Measurements from ENCODE around the gene TPX2.

Gene TPX2

DNA sequence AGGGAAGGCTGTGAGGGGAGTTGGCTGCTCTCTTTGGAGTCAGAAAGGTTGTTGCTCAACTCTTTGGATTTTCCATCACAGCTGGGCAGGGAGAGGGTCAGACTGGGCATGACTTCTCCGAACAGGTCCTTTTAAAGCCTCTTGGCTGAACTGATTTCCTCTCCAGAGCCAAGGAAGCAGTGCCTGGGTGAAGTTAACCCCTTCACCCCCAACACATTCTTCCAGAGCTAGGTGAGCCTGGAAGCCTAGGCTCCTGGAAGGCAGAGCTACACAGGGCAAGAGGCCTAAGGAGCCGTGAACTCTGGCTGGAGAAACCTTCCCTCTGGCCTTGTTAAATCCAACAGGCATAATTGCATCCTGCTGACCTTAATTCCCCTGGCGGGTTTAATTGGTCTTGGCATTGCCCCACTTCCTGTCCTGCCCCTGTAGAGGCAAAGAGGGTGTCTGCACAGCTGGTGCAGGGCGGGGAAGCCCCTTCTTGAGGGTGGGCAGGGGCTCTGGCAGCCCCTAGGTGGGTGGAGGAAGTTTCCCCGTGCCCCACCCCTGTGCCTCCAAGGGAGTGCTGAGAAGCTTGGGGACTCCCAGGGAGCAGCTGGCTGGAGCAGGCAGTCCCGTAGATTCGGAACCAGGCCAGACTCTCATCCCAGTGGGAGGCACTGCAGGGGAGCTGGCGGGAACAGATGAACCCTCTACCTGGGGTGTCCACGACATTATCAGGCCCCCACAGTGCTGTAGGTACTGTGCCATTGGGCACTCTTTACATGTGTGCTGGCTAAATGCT lies 76.5 kb downstream of the TPX2 start:
- TF ChIP-seq, protein P1, sequence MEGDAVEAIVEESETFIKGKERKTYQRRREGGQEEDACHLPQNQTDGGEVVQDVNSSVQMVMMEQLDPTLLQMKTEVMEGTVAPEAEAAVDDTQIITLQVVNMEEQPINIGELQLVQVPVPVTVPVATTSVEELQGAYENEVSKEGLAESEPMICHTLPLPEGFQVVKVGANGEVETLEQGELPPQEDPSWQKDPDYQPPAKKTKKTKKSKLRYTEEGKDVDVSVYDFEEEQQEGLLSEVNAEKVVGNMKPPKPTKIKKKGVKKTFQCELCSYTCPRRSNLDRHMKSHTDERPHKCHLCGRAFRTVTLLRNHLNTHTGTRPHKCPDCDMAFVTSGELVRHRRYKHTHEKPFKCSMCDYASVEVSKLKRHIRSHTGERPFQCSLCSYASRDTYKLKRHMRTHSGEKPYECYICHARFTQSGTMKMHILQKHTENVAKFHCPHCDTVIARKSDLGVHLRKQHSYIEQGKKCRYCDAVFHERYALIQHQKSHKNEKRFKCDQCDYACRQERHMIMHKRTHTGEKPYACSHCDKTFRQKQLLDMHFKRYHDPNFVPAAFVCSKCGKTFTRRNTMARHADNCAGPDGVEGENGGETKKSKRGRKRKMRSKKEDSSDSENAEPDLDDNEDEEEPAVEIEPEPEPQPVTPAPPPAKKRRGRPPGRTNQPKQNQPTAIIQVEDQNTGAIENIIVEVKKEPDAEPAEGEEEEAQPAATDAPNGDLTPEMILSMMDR (IDR thresholded peaks at IDR 0.05; ENCODE audit: extremely low read depth, missing control alignments) = no peak
- peak; percentile 4 for DNase-seq (ENCODE audit: low spot score)

DNA sequence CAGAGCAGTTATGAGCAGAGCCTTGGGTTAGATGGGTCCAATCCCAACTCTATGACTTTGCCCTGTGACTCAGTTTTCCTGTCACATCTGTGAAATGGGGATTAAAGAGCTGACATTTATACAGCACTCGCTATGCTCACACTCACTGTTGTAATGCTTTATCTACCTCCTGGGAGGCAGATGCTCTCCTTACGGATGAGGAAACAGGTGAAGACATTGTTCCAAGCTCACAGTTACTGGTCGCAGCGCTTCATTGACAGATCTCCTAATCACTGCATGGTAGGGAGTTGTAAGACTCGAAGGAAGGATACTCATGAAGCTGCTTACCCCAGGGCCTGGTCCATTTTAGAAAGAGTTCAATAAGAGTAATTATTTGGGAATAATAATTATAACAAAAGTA lies 77.1 kb downstream of the TPX2 start:
- DNase-seq (ENCODE audit: low spot score) = no peak

DNA sequence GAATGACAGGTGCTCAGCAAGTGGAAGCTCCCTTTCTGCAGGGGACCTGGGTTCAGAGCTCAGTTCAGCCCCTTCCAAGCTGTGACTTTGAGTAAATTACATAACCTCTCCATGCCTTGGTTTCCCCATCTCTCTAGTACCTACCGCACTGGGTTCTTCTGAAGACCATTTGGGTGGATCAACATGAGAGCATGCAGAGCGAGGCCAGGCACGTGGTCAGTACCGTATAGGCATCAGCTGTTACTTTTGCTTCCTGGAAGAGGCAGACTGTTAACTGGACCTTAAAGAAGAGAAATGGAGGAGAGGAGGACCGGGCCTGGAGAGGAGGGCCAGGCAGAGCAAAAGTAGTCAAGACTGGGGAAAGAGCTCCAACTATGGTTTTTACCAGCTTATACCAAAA lies 78.4 kb downstream of the TPX2 start:
- no peak for DNase-seq (ENCODE audit: low spot score)
- TF ChIP-seq, protein P1 (IDR thresholded peaks at IDR 0.05; ENCODE audit: extremely low read depth, missing control alignments) = no peak

More for the DNA sequence above, 77.1 kb downstream of the TPX2 start:
- TF ChIP-seq, protein P1 (IDR thresholded peaks at IDR 0.05; ENCODE audit: extremely low read depth, missing control alignments) = no peak

DNA sequence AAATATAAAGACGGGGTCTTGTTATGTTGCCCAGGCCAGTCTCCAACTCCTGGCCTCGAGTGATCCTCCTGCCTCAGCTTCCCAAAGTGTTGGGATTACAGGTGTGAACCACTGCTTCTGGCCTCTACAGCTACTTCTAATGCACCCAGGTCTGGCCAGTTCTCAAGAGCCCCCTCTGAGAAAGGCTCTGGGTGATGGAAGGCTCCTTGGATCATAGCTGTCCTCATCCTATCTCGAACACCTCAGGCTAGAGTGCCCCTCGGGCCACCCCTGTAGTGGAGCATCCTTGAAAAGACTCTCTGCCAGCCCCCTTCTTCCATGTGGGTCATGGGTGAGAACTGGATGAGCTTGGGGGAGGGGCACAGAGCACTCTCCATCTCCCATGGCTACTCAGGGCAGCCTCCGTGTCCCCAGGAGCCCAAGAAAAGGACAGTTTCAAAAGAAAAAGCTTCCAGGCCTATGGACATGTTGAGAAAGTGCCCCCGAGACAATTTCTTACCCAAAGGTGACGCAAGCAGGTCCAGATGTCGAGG lies 79.4 kb downstream of the TPX2 start:
- DNase-seq (ENCODE audit: low spot score) = no peak
- TF ChIP-seq, protein P1 (IDR thresholded peaks at IDR 0.05; ENCODE audit: extremely low read depth, missing control alignments) = no peak

DNA sequence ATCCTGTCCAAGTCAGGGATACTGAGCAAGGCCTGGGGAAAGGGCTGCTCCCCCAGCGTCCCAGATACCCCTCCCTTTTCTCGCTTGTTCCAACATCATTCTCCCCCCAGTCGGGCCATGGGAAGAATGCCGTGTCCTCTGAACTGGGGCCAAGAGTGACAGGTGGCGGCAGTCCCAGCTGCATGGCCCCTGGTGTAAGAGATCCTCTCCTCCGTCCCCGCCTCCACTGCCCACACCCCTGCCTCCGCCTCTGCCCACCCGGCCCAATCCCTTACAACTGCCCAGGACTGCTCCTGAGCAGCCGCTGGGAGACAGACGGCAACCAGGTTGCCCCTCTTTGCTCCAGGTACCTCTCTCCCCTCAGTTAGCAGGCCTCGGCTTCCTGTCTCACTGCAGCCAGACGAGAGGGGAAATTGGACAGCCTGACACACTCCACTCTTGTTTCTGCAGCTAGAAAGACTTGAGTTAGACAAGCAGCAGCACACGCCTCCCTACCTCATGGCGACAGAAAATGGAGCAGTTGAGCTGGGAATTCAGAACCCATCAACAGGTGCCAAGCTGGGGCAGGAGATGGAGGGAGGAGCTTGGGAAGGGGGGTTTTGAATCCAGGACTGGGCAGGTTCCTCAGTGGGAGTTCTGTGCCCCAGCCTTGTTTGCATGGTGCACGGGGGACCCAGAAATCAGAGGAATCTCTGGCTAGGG lies 80.1 kb downstream of the TPX2 start, which contains the start of gene MYLK2:
TSS of gene MYLK2 (plus strand) at position 274 of the 702 bp plus-strand sequence. CDS start at position 499, 225 bp downstream.
- TF ChIP-seq, protein P1 (IDR thresholded peaks at IDR 0.05; ENCODE audit: extremely low read depth, missing control alignments) = no peak
- no peak for DNase-seq (ENCODE audit: low spot score)

DNA sequence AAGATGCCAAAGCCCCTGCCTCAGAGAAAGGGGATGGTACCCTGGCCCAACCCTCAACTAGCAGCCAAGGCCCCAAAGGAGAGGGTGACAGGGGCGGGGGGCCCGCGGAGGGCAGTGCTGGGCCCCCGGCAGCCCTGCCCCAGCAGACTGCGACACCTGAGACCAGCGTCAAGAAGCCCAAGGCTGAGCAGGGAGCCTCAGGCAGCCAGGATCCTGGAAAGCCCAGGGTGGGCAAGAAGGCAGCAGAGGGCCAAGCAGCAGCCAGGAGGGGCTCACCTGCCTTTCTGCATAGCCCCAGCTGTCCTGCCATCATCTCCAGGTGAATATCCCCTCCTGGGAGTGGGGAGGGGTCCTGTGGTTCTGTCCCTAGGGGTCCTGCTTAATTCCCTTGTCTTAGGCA lies 81.1 kb downstream of the TPX2 start:
- TF ChIP-seq, protein P1 (IDR thresholded peaks at IDR 0.05; ENCODE audit: extremely low read depth, missing control alignments) = no peak
- DNase-seq (ENCODE audit: low spot score) = no peak

DNA sequence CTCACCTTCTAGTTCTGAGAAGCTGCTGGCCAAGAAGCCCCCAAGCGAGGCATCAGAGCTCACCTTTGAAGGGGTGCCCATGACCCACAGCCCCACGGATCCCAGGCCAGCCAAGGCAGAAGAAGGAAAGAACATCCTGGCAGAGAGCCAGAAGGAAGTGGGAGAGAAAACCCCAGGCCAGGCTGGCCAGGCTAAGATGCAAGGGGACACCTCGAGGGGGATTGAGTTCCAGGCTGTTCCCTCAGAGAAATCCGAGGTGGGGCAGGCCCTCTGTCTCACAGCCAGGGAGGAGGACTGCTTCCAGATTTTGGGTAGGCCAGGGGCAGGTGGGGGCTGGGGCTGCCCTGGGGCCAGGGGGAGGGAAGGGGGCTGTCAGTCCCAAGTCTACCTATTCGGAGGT lies 82.3 kb downstream of the TPX2 start:
- TF ChIP-seq, protein P1 (IDR thresholded peaks at IDR 0.05; ENCODE audit: extremely low read depth, missing control alignments) = no peak

More for the DNA sequence above, 82.3 kb downstream of the TPX2 start:
- no peak for DNase-seq (ENCODE audit: low spot score)

Data from GM20000 (cell line).